Cortex of kidney (tissue), 1 donor: Measurements from ENCODE around the gene LRIF1.
A peak's percentile ranks its signal among the peaks of the same experiment; 100 is the strongest.
"Not testable (repeated sequence)": the region's sequence is repeated elsewhere in the genome, so short reads cannot be mapped to it uniquely, and the experiment has no call there.

ENCODE experiments used
- DNase-seq: peaks from one replicate; lab custom pipeline; 2025; lab: John Stamatoyannopoulos, UW

LRIF1 gene

GRCh38 chr1:110963691-110964454 lies at the start of gene LRIF1:
Gene LRIF1 (minus strand): TSS chr1:110963922. CDS start chr1:110963688, 234 bp downstream.
- DNase-seq: peak; percentile 32

GRCh38 chr1:111008031-111008430 lies 44.3 kb upstream of the LRIF1 start:
- no peak for DNase-seq

- no peak for DNase-seq
Observed at GRCh38 chr1:111006556-111006955, 42.8 kb upstream of the LRIF1 start.

- DNase-seq: not testable (repeated sequence)
Observed at GRCh38 chr1:110999607-111000006, 35.9 kb upstream of the LRIF1 start.

- DNase-seq: not testable (repeated sequence)
Observed at GRCh38 chr1:110992329-110992728, 28.6 kb upstream of the LRIF1 start.

- not testable (repeated sequence) for DNase-seq
Observed at GRCh38 chr1:110991295-110991694, 27.6 kb upstream of the LRIF1 start.

- DNase-seq: no peak
Observed at GRCh38 chr1:110990541-110990940, 26.8 kb upstream of the LRIF1 start.

GRCh38 chr1:110986407-110986891 lies 22.7 kb upstream of the LRIF1 start:
- no peak for DNase-seq

GRCh38 chr1:110982320-110982719 lies 18.6 kb upstream of the LRIF1 start:
- no peak for DNase-seq

GRCh38 chr1:110979154-110979553 lies 15.4 kb upstream of the LRIF1 start:
- DNase-seq: no peak

GRCh38 chr1:110976089-110976488 lies 12.4 kb upstream of the LRIF1 start:
- DNase-seq: no peak

GRCh38 chr1:110975265-110975664 lies 11.5 kb upstream of the LRIF1 start:
- DNase-seq: no peak

GRCh38 chr1:110967256-110967655 lies 3.5 kb upstream of the LRIF1 start:
- no peak for DNase-seq

GRCh38 chr1:110964455-110964903 lies 757 bp upstream of the LRIF1 start:
- no peak for DNase-seq

GRCh38 chr1:110962892-110963690 lies 631 bp downstream of the LRIF1 start:
- no peak for DNase-seq

GRCh38 chr1:110961902-110962301 lies 1.8 kb downstream of the LRIF1 start:
- DNase-seq: no peak

GRCh38 chr1:110960777-110961420 lies 2.8 kb downstream of the LRIF1 start:
- DNase-seq: no peak

- no peak for DNase-seq
Observed at GRCh38 chr1:110957798-110958197, 5.9 kb downstream of the LRIF1 start.

- no peak for DNase-seq
Observed at GRCh38 chr1:110956586-110956985, 7.1 kb downstream of the LRIF1 start.

GRCh38 chr1:110953031-110953430 lies 10.7 kb downstream of the LRIF1 start:
- no peak for DNase-seq

- DNase-seq: no peak
Observed at GRCh38 chr1:110952031-110952430, 11.7 kb downstream of the LRIF1 start.

- DNase-seq: no peak
Observed at GRCh38 chr1:110951161-110951560, 12.6 kb downstream of the LRIF1 start.
